ENCODE data around the gene SEMG1.

SEMG1 gene

GRCh38 chr20:45223136-45223535 lies 16.3 kb downstream of the SEMG1 start:
- DNase-seq (ENCODE audit: low spot score): no peak

- no peak for DNase-seq (ENCODE audit: low spot score)
Measured at GRCh38 chr20:45226287-45226686, 19.5 kb downstream of the SEMG1 start.

GRCh38 chr20:45229264-45230056 lies 22.6 kb downstream of the SEMG1 start:
- peak; percentile 38 for DNase-seq (ENCODE audit: low spot score)

GRCh38 chr20:45230631-45231030 lies 23.8 kb downstream of the SEMG1 start:
- no peak for DNase-seq (ENCODE audit: low spot score)

GRCh38 chr20:45235995-45236394 lies 29.2 kb downstream of the SEMG1 start:
- DNase-seq (ENCODE audit: low spot score): peak; percentile 6

- no peak for DNase-seq (ENCODE audit: low spot score)
Measured at GRCh38 chr20:45238139-45238538, 31.3 kb downstream of the SEMG1 start.

- DNase-seq (ENCODE audit: low spot score): no peak
Measured at GRCh38 chr20:45246109-45246508, 39.3 kb downstream of the SEMG1 start.

- no peak for DNase-seq (ENCODE audit: low spot score)
Measured at GRCh38 chr20:45247865-45248264, 41.0 kb downstream of the SEMG1 start.

GRCh38 chr20:45248609-45249008 lies 41.8 kb downstream of the SEMG1 start:
- DNase-seq (ENCODE audit: low spot score): no peak

GRCh38 chr20:45251884-45252560 lies 45.2 kb downstream of the SEMG1 start:
- DNase-seq (ENCODE audit: low spot score): no peak

GRCh38 chr20:45253261-45253660 lies 46.4 kb downstream of the SEMG1 start:
- no peak for DNase-seq (ENCODE audit: low spot score)

- DNase-seq (ENCODE audit: low spot score): no peak
Measured at GRCh38 chr20:45254383-45255262, 47.8 kb downstream of the SEMG1 start, which contains the start of gene SLPI. Gene SLPI, minus strand, starts transcription at chr20:45254564. Its CDS starts 21 bp downstream, at chr20:45254543.

- DNase-seq (ENCODE audit: low spot score): no peak
Measured at GRCh38 chr20:45257161-45257560, 50.3 kb downstream of the SEMG1 start.

- no peak for DNase-seq (ENCODE audit: low spot score)
Measured at GRCh38 chr20:45257711-45258110, 50.9 kb downstream of the SEMG1 start.

GRCh38 chr20:45258259-45258658 lies 51.4 kb downstream of the SEMG1 start:
- DNase-seq (ENCODE audit: low spot score): no peak

- DNase-seq (ENCODE audit: low spot score): no peak
Measured at GRCh38 chr20:45258664-45259063, 51.8 kb downstream of the SEMG1 start.
